HEK293 (cell line): ENCODE results near the gene CBY1.

Experiments
- CTCF ChIA-PET: fragments of 350-600 bp; formaldehyde crosslinking; extraction: SDS; loops from one replicate; lab custom pipeline; 2021; ENCODE audit warnings: antibody characterized with exemption; lab: Yijun Ruan, JAX
- POLR2A ChIA-PET: fragments of 300-600 bp; formaldehyde crosslinking; extraction: SDS; loops from one replicate; lab custom pipeline; 2020; ENCODE audit warnings: antibody characterized with exemption, inconsistent platforms; lab: Yijun Ruan, JAX
- H3K27ac ChIP-seq: fragments of 200-500 bp; sonication (Bioruptor generic); 2 replicates; pipeline ENCODE4 v1.5.1; 2014; ENCODE audit warnings: low read depth, low read length, control low read depth, inconsistent platforms; ENCODE audit errors: extremely low read depth
- H3K36me3 ChIP-seq, 2 experiments: fragments of 200-500 bp in 1 of 2; sonication (Bioruptor generic) in 1 of 2; 1 replicate in 1 of 2; 2 replicates in 1 of 2; pipeline ENCODE4 v1.5.1; 2014 to 2017; ENCODE audit warnings: inconsistent platforms in 2 of 2, low read length in 2 of 2; ENCODE audit not compliant: control insufficient read depth in 2 of 2, insufficient read depth in 1 of 2
- H3K4me1 ChIP-seq: fragments of 200-500 bp; sonication (Bioruptor generic); 2 replicates; pipeline ENCODE4 v1.5.1; 2014; ENCODE audit warnings: mild to moderate bottlenecking, low read length, inconsistent platforms; ENCODE audit not compliant: control insufficient read depth, insufficient read depth
- H3K4me3 ChIP-seq: 2 replicates; pipeline ENCODE4 v1.5.1; 2011; ENCODE audit warnings: low read depth, mild to moderate bottlenecking, control low read depth, low read length, moderate library complexity
- H3K9me3 ChIP-seq: fragments of 200-500 bp; sonication (Bioruptor generic); 2 replicates; pipeline ENCODE4 v1.5.1; 2014; ENCODE audit warnings: low read depth, low read length, inconsistent platforms; ENCODE audit not compliant: control insufficient read depth, insufficient read depth
- HOXA7 ChIP-seq: sonication (generic); formaldehyde crosslinking; IDR thresholded peaks from 2 replicates; pipeline ENCODE4 v1.8.1; 2022; ENCODE audit warnings: missing genetic modification reagents, borderline replicate concordance
- IKZF3 ChIP-seq: fragments of 450-650 bp; IDR thresholded peaks from 2 replicates; pipeline ENCODE4 v1.5.0; 2018; ENCODE audit warnings: missing biosample characterization, mild to moderate bottlenecking, missing genetic modification characterization, moderate library complexity
- KLF1 ChIP-seq: fragments of 450-650 bp; formaldehyde crosslinking; IDR thresholded peaks from 2 replicates; pipeline ENCODE4 v1.5.1; 2016; ENCODE audit warnings: missing biosample characterization, missing genetic modification characterization
- KLF17 ChIP-seq: fragments of 450-650 bp; formaldehyde crosslinking; IDR thresholded peaks from 2 replicates; pipeline ENCODE4 v1.5.1; 2016; ENCODE audit warnings: missing biosample characterization, missing genetic modification characterization
- PRDM1 ChIP-seq: fragments of 450-650 bp; formaldehyde crosslinking; IDR thresholded peaks from 2 replicates; pipeline ENCODE4; 2016; ENCODE audit warnings: missing biosample characterization, missing genetic modification characterization
- PRDM10 ChIP-seq: fragments of 450-650 bp; formaldehyde crosslinking; IDR thresholded peaks from 2 replicates; pipeline ENCODE4 v1.5.1; 2016; ENCODE audit warnings: missing biosample characterization, missing genetic modification characterization
- SP7 ChIP-seq: fragments of 450-650 bp; formaldehyde crosslinking; IDR thresholded peaks from 2 replicates; pipeline ENCODE4 v1.5.1; 2016; ENCODE audit warnings: missing biosample characterization, missing genetic modification characterization
- ZBTB17 ChIP-seq: fragments of 450-650 bp; formaldehyde crosslinking; IDR thresholded peaks from 2 replicates; pipeline ENCODE4 v1.5.1; 2016; ENCODE audit warnings: missing biosample characterization, missing genetic modification characterization
- ZBTB20 ChIP-seq: fragments of 450-650 bp; formaldehyde crosslinking; IDR thresholded peaks from 2 replicates; pipeline ENCODE4 v1.5.1; 2016; ENCODE audit warnings: missing biosample characterization, missing genetic modification characterization
- ZBTB7A ChIP-seq: fragments of 450-650 bp; formaldehyde crosslinking; IDR thresholded peaks from 2 replicates; pipeline ENCODE4 v1.5.1; 2016; ENCODE audit warnings: low read depth, missing biosample characterization, missing genetic modification characterization
- ZNF202 ChIP-seq: fragments of 450-650 bp; formaldehyde crosslinking; IDR thresholded peaks from 2 replicates; pipeline ENCODE4 v1.5.1; 2016; ENCODE audit warnings: missing biosample characterization, missing genetic modification characterization, borderline replicate concordance
- ZNF335 ChIP-seq: fragments of 450-650 bp; formaldehyde crosslinking; conservative IDR thresholded peaks from 2 replicates; pipeline ENCODE4 v1.5.1; 2016; ENCODE audit warnings: missing biosample characterization, missing genetic modification characterization
- ZNF366 ChIP-seq: fragments of 450-650 bp; formaldehyde crosslinking; conservative IDR thresholded peaks from 2 replicates; pipeline ENCODE4 v1.5.1; 2016; ENCODE audit warnings: missing biosample characterization, missing genetic modification characterization
- ZNF37A ChIP-seq: fragments of 450-650 bp; IDR thresholded peaks from 2 replicates; pipeline ENCODE4 v1.5.1; 2018; ENCODE audit warnings: missing biosample characterization, missing genetic modification characterization
- ZNF433 ChIP-seq: fragments of 450-650 bp; formaldehyde crosslinking; IDR thresholded peaks from 2 replicates; pipeline ENCODE4 v1.5.1; 2016; ENCODE audit warnings: missing biosample characterization, missing genetic modification characterization, low read depth
- ZNF600 ChIP-seq: fragments of 450-650 bp; formaldehyde crosslinking; IDR thresholded peaks from 2 replicates; pipeline ENCODE4 v1.5.1; 2016; ENCODE audit warnings: missing biosample characterization, missing genetic modification characterization
- ZNF624 ChIP-seq: fragments of 450-650 bp; formaldehyde crosslinking; IDR thresholded peaks from 2 replicates; pipeline ENCODE4 v1.5.1; 2017; ENCODE audit warnings: missing biosample characterization, missing genetic modification characterization
- ZNF704 ChIP-seq: fragments of 450-650 bp; formaldehyde crosslinking; IDR thresholded peaks from 2 replicates; pipeline ENCODE4 v1.5.1; 2016; ENCODE audit warnings: missing biosample characterization, missing genetic modification characterization

Gene CBY1

GRCh38 chr22:38706901-38707195, 50.4 kb downstream of the CBY1 start:
- POLR2A ChIA-PET, result interaction anchor here (0.7 to 2.0 kb wide), 5 partner anchors 8 to 211 kb away, joined by 3 to 17 read pairs (median 7); no protein-coding TSS in a partner anchor
- peak overlapping the region; percentile 94 for H3K27ac ChIP-seq
- H3K4me1 ChIP-seq, result peaks cover 13% of the 10 kb centered on the region
- TF ChIP-seq ZBTB20 (tag by site-specific recombination) (no peak), PRDM1 (tag by site-specific recombination) (peak; percentile 90), IKZF3 (tag by site-specific recombination) (0 out of 2 replicates have a peak, but pooled peaks have one; percentile 33), ZNF433 (tag by site-specific recombination) (no peak)
- CTCF ChIA-PET, result interaction anchor here (1.2 to 2.2 kb wide), 5 partner anchors 12 to 26 kb away, joined by 4 to 19 read pairs (median 5); no protein-coding TSS in a partner anchor
- peaks cover 5 to 32% of the 10 kb centered on the region in 2 experiments; a peak in 1 of 3 replicates for H3K36me3 ChIP-seq
- peak overlapping the region; percentile 92 for H3K4me3 ChIP-seq
- no peaks in the 10 kb centered on the region for H3K9me3 ChIP-seq

- ChIA-PET CTCF (interaction anchor here (0.6 to 2.2 kb wide), 7 partner anchors 9 to 1209 kb away, joined by 3 to 19 read pairs (median 5); no protein-coding TSS in a partner anchor), POLR2A (interaction anchor here (0.6 to 1.2 kb wide), 5 partner anchors 8 to 16 kb away, joined by 3 to 8 read pairs (median 4); no protein-coding TSS in a partner anchor)
- Histone ChIP-seq H3K36me3 (peaks cover 5 to 36% of the 10 kb centered on the region in 2 experiments; a peak in 1 of 3 replicates), H3K4me3 (peak overlapping the region; percentile 92), H3K4me1 (peaks cover 13% of the 10 kb centered on the region), H3K27ac (no peak overlapping the region), H3K9me3 (no peaks in the 10 kb centered on the region)
- peak; percentile 69 for TF ChIP-seq SP7
- TF ChIP-seq ZNF37A (tag by site-specific recombination), result no peak
- TF ChIP-seq ZNF202 (tag by site-specific recombination), result no peak
- no peak for TF ChIP-seq ZNF624 (tag by site-specific recombination)
- peak; percentile 69 for TF ChIP-seq ZNF335 (tag by site-specific recombination)
- peak; percentile 97 for TF ChIP-seq ZBTB17 (tag by site-specific recombination)
- no peak for TF ChIP-seq KLF1 (tag by site-specific recombination)
- no peak for TF ChIP-seq ZNF704
- TF ChIP-seq ZNF600 (tag by site-specific recombination), result peak; percentile 69
- 0 out of 2 replicates have a peak, but pooled peaks have one; percentile 20 for TF ChIP-seq KLF17
- no peak for TF ChIP-seq HOXA7
- TF ChIP-seq ZBTB7A (tag by site-specific recombination), result no peak
- TF ChIP-seq ZNF366 (tag by site-specific recombination), result peak; percentile 89
- peak; percentile 38 for TF ChIP-seq PRDM10 (tag by site-specific recombination)
Observed at GRCh38 chr22:38707346-38707745, 50.9 kb downstream of the CBY1 start.
